ENCODE results near the gene LZTS3. TPM values are rescaled to one million over a fixed set of nuclear protein-coding genes. Genes with fewer than 3 reads are reported as not detected.
"Not testable (repeated sequence)": the region's sequence is repeated elsewhere in the genome, so short reads cannot be mapped to it uniquely, and the experiment has no call there.

LZTS3 gene
- total and polyA plus RNA-seq, 10 donors, result 0.64 to 5.5 (median 1.8) TPM

GRCh38 chr20:3128275-3128984 lies 44.9 kb downstream of the LZTS3 start:
- H3K27ac ChIP-seq, result no peak overlapping the region
- no peak overlapping the region for H3K4me3 ChIP-seq
- intact Hi-C loops (cut with DNase I; ENCODE audit: low total_unique reads), result no loop called here
- DNase-seq, result no peak
- H3K27me3 ChIP-seq (replicated peaks in 1 of 7), result no peaks in the 10 kb centered on the region
- TF ChIP-seq CTCF (IDR thresholded peaks at IDR 0.05 in 8 of 11, conservative IDR thresholded peaks at IDR 0.05 in 3 of 11) (no peak), POLR2A (IDR thresholded peaks at IDR 0.05) (no peak), POLR2AphosphoS5 (IDR thresholded peaks at IDR 0.05) (no peak)
- H3K9me3 ChIP-seq, result peaks cover 0 to 23% (median 5%) of the 10 kb centered on the region in 8 donors
- H3K4me1 ChIP-seq, result peaks cover 0 to 6% (median 0%) of the 10 kb centered on the region in 6 donors
- WGBS, 5 donors, result 78 to 90% (median 85%) methylated on average over 8 of the region's 8 CpGs
- H3K36me3 ChIP-seq, result peaks cover 0 to 22% (median 0%) of the 10 kb centered on the region in 6 donors

DNA sequence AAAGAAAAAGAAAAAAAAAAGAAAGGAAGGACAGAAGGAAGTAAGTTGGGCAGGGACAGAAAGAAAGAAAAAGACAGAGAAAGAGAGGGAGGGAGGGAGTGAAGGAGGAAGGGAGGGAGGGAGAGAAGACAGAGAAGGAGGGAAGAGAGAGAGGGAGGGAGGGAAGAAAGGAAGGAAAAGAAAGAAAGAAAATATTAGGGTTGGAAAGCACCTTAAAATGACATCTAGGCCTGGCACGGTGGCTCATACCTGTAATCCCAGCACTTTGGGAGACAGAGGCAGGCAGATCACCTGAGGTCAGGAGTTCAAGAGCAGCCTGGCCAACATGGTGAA lies 46.9 kb downstream of the LZTS3 start:
- WGBS, 5 donors, result 85 to 93% (median 87%) methylated on average over 1 of the region's 1 CpG
- H3K4me3 ChIP-seq, result no peak overlapping the region
- TF ChIP-seq POLR2A (IDR thresholded peaks at IDR 0.05) (no peak), CTCF (IDR thresholded peaks at IDR 0.05 in 8 of 11, conservative IDR thresholded peaks at IDR 0.05 in 3 of 11) (no peak), POLR2AphosphoS5 (IDR thresholded peaks at IDR 0.05) (no peak)
- no peaks in the 10 kb centered on the region for H3K27me3 ChIP-seq (replicated peaks in 1 of 7)
- peaks cover 0 to 34% (median 12%) of the 10 kb centered on the region in 8 donors for H3K9me3 ChIP-seq
- intact Hi-C loops (cut with DNase I; ENCODE audit: low total_unique reads), result no loop called here
- no peak for DNase-seq
- no peak overlapping the region for H3K27ac ChIP-seq
- H3K4me1 ChIP-seq, result peaks cover 0 to 19% (median 0%) of the 10 kb centered on the region in 6 donors
- H3K36me3 ChIP-seq, result peaks cover 0 to 40% (median 11%) of the 10 kb centered on the region in 6 donors

GRCh38 chr20:3125776-3126526 lies 47.4 kb downstream of the LZTS3 start:
- Histone ChIP-seq H3K9me3 (peaks cover 0 to 34% (median 12%) of the 10 kb centered on the region in 8 donors), H3K36me3 (peaks cover 0 to 46% (median 16%) of the 10 kb centered on the region in 6 donors), H3K4me1 (peaks cover 0 to 25% (median 4%) of the 10 kb centered on the region in 6 donors)
- H3K27me3 ChIP-seq (replicated peaks in 1 of 7); H3K4me3 ChIP-seq; intact Hi-C loops (cut with DNase I; ENCODE audit: low total_unique reads); H3K27ac ChIP-seq; DNase-seq: not testable (repeated sequence)
- WGBS, 5 donors, result 84 to 95% (median 88%) methylated on average over 23 to 25 of the region's 25 CpGs

- H3K27ac ChIP-seq; H3K4me3 ChIP-seq; DNase-seq; intact Hi-C loops (cut with DNase I; ENCODE audit: low total_unique reads); H3K27me3 ChIP-seq (replicated peaks in 1 of 7): not testable (repeated sequence)
- Histone ChIP-seq H3K4me1 (peaks cover 0 to 30% (median 5%) of the 10 kb centered on the region in 6 donors), H3K9me3 (peaks cover 0 to 34% (median 12%) of the 10 kb centered on the region in 8 donors), H3K36me3 (peaks cover 0 to 55% (median 19%) of the 10 kb centered on the region in 6 donors)
- WGBS, 5 donors, result 92 to 98% (median 98%) methylated on average over 27 to 41 of the region's 41 CpGs
These were observed 48.4 kb downstream of the LZTS3 start for GRCh38 chr20:3124773-3125560.

Data from spleen (tissue), 11 donors.